Mucosa of rectum (tissue), 2 donors: ENCODE measurements around the gene EIF4E2.
A peak's percentile ranks its signal among the peaks of the same experiment; 100 is the strongest.

Experiments
- H3K27ac ChIP-seq, 2 donors: one replicate each; pipeline ENCODE4 v1.7.0; 2013; ENCODE audit warnings: inconsistent platforms in 2 of 2, low read depth in 2 of 2, low read length in 2 of 2
- H3K27me3 ChIP-seq, 2 donors: one replicate each; pipeline ENCODE4 v1.7.0; 2013; ENCODE audit warnings: low read length in 2 of 2; ENCODE audit not compliant: control insufficient read depth in 2 of 2, insufficient read depth in 2 of 2
- H3K36me3 ChIP-seq, 2 donors: one replicate each; pipeline ENCODE4 v1.7.0; 2013; ENCODE audit warnings: low read length in 2 of 2; ENCODE audit not compliant: control insufficient read depth in 2 of 2, insufficient read depth in 2 of 2
- H3K4me1 ChIP-seq, 2 donors: one replicate each; pipeline ENCODE4 v1.7.0; 2013; ENCODE audit warnings: low read length in 2 of 2, mild to moderate bottlenecking in 1 of 2; ENCODE audit not compliant: control insufficient read depth in 2 of 2, insufficient read depth in 2 of 2
- H3K4me3 ChIP-seq, 2 donors: one replicate each; pipeline ENCODE4 v1.7.0; 2013; ENCODE audit warnings: low read length in 2 of 2
- H3K9ac ChIP-seq, 2 donors: one replicate each; pipeline ENCODE4 v1.7.0; 2013; ENCODE audit warnings: low read length in 2 of 2, low read depth in 1 of 2, mild to moderate bottlenecking in 1 of 2
- H3K9me3 ChIP-seq, 2 donors: one replicate each; pipeline ENCODE4 v1.7.0; 2013; ENCODE audit warnings: low read length in 2 of 2; ENCODE audit not compliant: control insufficient read depth in 2 of 2
- donor health status: healthy.
- donor health status: Normal muscosa, but diverticular disease.

The EIF4E2 gene

DNA sequence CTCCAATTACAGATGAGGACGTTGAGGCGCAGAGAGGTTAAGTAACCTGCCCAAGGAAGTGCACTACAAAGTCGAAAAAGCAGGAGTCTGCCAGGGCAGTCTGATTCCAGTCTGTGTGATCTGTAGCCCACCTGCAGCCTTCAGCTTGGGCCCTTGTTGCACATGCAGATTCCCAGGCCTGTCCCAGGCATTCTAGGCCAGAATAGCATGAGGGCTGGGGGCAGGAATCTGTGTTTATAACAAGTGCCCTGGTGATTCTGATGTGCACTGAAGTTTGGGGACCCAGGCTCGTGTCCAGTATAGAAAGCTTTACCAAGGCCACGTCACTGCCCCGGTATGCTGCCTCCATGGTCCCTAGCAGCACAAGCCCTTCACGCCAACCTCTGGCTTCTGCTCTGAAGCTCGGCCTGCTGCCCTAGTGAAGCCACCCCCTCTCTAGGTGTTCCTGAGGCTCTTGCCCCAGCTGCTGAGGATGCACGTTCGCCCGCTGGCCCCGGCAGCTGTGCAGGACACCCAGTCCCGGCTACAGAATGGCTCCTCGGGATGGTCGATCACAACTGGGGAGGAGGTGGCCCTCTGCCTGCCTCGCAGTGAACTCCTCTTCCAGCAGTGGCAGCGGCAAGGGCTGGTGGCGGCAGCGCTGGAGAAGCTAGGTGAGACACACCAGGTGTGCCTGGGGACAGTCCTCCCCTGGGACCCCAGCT is 6.4 kb upstream of the EIF4E2 start:
- H3K4me1 ChIP-seq: no peaks in the 10 kb centered on the region
- no peak overlapping the region for H3K9ac ChIP-seq
- H3K27me3 ChIP-seq: peaks cover 4 to 5% of the 10 kb centered on the region in 2 donors
- peaks cover 0 to 5% of the 10 kb centered on the region in 2 donors for H3K36me3 ChIP-seq
- H3K4me3 ChIP-seq: no peak overlapping the region
- H3K9me3 ChIP-seq: no peaks in the 10 kb centered on the region
- H3K27ac ChIP-seq: no peak overlapping the region

DNA sequence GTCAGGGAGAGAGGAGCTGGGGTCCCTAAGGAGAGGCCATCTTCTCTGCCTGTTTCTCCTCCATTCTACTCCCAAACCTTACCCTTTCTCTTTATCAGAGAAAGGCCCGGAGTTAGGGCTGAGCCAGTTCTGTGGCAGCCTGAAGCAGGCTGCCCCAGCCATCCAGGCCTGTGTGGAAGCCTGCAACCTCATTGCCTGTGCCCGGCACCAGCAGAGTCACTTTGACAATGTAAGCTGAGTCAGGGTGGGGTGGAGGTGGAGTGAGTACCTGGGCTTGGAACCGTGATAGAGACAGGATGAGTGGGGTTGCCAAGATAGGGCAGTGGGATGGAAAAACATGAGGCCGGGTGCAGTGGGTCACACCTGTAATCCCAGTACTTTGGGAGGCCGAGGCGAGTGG is 5.8 kb upstream of the EIF4E2 start:
- Histone ChIP-seq H3K9me3 (no peaks in the 10 kb centered on the region), H3K4me1 (no peaks in the 10 kb centered on the region), H3K4me3 (no peak overlapping the region), H3K27ac (no peak overlapping the region), H3K27me3 (peaks cover 0 to 2% of the 10 kb centered on the region in 2 donors), H3K9ac (no peak overlapping the region), H3K36me3 (peaks cover 0 to 5% of the 10 kb centered on the region in 2 donors)

DNA sequence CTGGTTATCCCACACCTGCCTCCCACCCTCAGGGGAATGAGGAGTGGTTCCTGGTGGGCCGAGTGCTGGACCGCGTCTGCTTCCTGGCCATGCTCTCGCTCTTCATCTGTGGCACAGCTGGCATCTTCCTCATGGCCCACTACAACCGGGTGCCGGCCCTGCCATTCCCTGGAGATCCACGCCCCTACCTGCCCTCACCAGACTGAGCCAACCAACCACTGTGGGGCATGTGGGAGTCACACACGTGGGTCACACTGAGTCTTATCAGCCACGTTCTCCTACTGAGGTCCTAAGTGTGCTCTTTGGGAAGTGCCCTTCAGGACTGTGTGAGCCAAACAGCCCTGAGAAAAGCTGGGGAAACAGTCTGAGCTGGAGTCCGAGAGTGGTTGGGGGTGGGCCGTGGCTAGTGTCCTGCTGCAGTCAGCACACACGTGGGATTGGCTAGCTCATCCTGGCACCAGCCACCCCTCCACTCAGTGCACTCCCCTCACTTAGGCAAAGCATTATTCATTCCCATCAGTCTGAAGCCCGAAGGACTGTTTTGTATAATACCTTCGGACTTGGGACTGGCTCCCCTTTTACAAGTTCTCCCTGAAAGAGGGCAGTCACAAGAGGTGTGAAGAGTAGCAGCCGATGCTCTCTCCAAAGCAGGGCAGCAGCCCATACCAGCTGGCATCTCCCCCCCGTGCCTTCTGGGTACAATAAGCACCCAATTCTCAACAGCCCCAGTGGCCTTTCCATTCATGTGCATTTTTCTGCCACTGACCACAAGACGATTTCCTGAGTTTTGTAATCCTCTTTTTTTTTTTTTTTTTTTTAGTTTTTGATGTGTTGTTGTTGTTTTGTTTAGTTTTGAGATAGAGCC is 4.7 kb upstream of the EIF4E2 start:
- H3K27me3 ChIP-seq: no peaks in the 10 kb centered on the region
- H3K4me1 ChIP-seq: no peaks in the 10 kb centered on the region
- H3K36me3 ChIP-seq: peaks cover 0 to 5% of the 10 kb centered on the region in 2 donors
- H3K9ac ChIP-seq: no peak overlapping the region
- no peaks in the 10 kb centered on the region for H3K9me3 ChIP-seq
- H3K4me3 ChIP-seq: no peak overlapping the region
- H3K27ac ChIP-seq: no peak overlapping the region

GRCh38 chr2:232547991-232548390 is 2.5 kb upstream of the EIF4E2 start:
- H3K9me3 ChIP-seq: no peaks in the 10 kb centered on the region
- no peak overlapping the region for H3K27ac ChIP-seq
- H3K27me3 ChIP-seq: no peaks in the 10 kb centered on the region
- no peak overlapping the region for H3K9ac ChIP-seq
- H3K36me3 ChIP-seq: peaks cover 0 to 9% of the 10 kb centered on the region in 2 donors
- H3K4me3 ChIP-seq: no peak overlapping the region
- H3K4me1 ChIP-seq: peaks cover 3 to 10% of the 10 kb centered on the region in 2 donors

- Histone ChIP-seq H3K27me3 (no peaks in the 10 kb centered on the region), H3K4me1 (peaks cover 3 to 10% of the 10 kb centered on the region in 2 donors), H3K9me3 (no peaks in the 10 kb centered on the region), H3K4me3 (peak overlapping the region; percentile 91 to 97), H3K27ac (peak overlapping the region; percentile 98), H3K9ac (peak overlapping the region; percentile 72 to 96), H3K36me3 (peaks cover 5 to 12% of the 10 kb centered on the region in 2 donors)
These were observed 685 bp upstream of the EIF4E2 start for GRCh38 chr2:232549655-232550353.

- Histone ChIP-seq H3K4me3 (peak overlapping the region; percentile 91 to 97), H3K9me3 (no peaks in the 10 kb centered on the region), H3K9ac (peak overlapping the region; percentile 72 to 96), H3K36me3 (peaks cover 7 to 9% of the 10 kb centered on the region in 2 donors), H3K27me3 (no peaks in the 10 kb centered on the region), H3K4me1 (peaks cover 3 to 10% of the 10 kb centered on the region in 2 donors), H3K27ac (peak overlapping the region; percentile 98)
These were observed 755 bp downstream of the EIF4E2 start for GRCh38 chr2:232551250-232551638.

DNA sequence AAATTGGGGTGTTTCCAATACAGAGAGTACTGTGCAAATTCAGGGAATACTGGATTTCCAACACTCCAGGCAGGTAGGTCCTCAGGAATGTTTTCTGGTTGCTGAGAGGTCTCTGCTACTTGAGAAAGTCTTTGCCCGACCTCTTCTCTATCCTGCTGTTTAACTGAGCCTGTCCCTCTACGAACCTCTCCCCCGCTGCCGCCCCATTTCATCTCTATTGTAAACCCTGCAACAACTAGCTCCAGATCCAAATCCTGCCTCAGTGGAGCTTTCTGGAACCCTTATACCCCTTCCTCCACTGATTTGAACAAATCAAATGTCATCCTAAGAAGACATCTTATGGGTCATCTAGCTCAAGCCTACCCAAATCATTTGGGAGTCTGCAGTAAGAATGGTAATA is 1.3 kb downstream of the EIF4E2 start:
- peak overlapping the region; percentile 72 to 96 for H3K9ac ChIP-seq

GRCh38 chr2:232556426-232556825 is 5.9 kb downstream of the EIF4E2 start:
- H3K36me3 ChIP-seq: peaks cover 36% of the 10 kb centered on the region in 2 donors
- H3K27me3 ChIP-seq: no peaks in the 10 kb centered on the region
- no peak overlapping the region for H3K4me3 ChIP-seq
- peaks cover 1 to 6% of the 10 kb centered on the region in 2 donors for H3K4me1 ChIP-seq
- no peaks in the 10 kb centered on the region for H3K9me3 ChIP-seq
- H3K9ac ChIP-seq: no peak overlapping the region
- no peak overlapping the region for H3K27ac ChIP-seq

More for the DNA sequence above, 1.3 kb downstream of the EIF4E2 start:
- no peaks in the 10 kb centered on the region for H3K9me3 ChIP-seq
- H3K36me3 ChIP-seq: peaks cover 13% of the 10 kb centered on the region in 2 donors
- H3K4me3 ChIP-seq: peak overlapping the region; percentile 91 to 97
- H3K27me3 ChIP-seq: no peaks in the 10 kb centered on the region
- H3K27ac ChIP-seq: no peak overlapping the region
- peaks cover 3 to 10% of the 10 kb centered on the region in 2 donors for H3K4me1 ChIP-seq

DNA sequence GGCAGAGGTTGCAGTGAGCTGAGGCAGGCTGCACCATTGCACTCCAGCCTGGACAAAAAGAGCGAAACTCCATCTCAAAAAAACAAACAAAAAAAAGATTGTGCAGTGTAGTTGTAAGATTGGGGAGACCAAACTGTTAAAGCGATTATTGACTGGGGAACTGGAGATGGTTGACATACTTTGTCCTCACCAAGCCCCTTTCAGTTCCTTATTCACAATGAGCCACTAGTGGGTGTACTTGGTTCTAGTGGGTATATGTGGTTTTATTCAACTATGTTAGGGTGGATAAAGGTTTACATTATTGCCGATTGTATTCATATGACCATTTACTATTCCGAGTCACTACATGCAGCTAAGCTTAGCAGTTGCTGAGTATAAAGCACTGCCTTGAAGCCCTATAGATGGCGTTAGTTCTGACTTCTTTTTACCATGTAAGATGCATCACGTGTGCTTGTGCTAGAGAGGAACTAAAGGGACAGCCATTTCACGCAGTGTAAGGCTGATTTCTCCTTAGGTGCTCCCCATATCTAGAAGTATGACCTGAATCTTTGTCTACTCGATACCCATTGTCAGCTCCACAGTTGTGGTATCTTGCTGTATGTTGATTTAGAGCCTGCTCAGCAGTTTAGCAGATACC is 12.1 kb downstream of the EIF4E2 start:
- H3K4me3 ChIP-seq: no peak overlapping the region
- no peak overlapping the region for H3K9ac ChIP-seq
- no peaks in the 10 kb centered on the region for H3K27me3 ChIP-seq
- no peak overlapping the region for H3K27ac ChIP-seq
- no peaks in the 10 kb centered on the region for H3K4me1 ChIP-seq
- peaks cover 44 to 68% of the 10 kb centered on the region in 2 donors for H3K36me3 ChIP-seq
- H3K9me3 ChIP-seq: no peaks in the 10 kb centered on the region
